H9 (cell line): ENCODE measurements around the gene UNC93A. TPM values are rescaled to one million over a fixed set of nuclear protein-coding genes. Genes with fewer than 3 reads are reported as not detected.

Experiments
- DNase-seq: peaks from one replicate; pipeline ENCODE4 v3.0.0-alpha.2; 2017
- H2AFZ ChIP-seq: one replicate; pipeline ENCODE4 v1.6.1; 2013; ENCODE audit warnings: mild to moderate bottlenecking, low read length, control low read depth, moderate library complexity
- H2AK5ac ChIP-seq: 2 replicates; pipeline ENCODE4 v1.6.1; 2013; ENCODE audit warnings: low read length, control low read depth, mixed read lengths; ENCODE audit not compliant: insufficient read length
- H2BK120ac ChIP-seq: one replicate; pipeline ENCODE4 v1.6.1; 2013; ENCODE audit warnings: low read depth, mild to moderate bottlenecking, low read length, control low read depth, inconsistent platforms; ENCODE audit not compliant: poor library complexity, severe bottlenecking
- H2BK12ac ChIP-seq: 2 replicates; pipeline ENCODE4 v1.6.1; 2013; ENCODE audit warnings: low read length, control low read depth, mixed read lengths, low read depth; ENCODE audit not compliant: insufficient read length
- H2BK15ac ChIP-seq: 2 replicates; pipeline ENCODE4 v1.6.1; 2013; ENCODE audit warnings: low read depth, low read length, control low read depth
- H2BK20ac ChIP-seq: one replicate; pipeline ENCODE4 v1.6.1; 2013; ENCODE audit warnings: low read depth, mild to moderate bottlenecking, low read length, control low read depth, inconsistent platforms; ENCODE audit not compliant: poor library complexity, severe bottlenecking
- H2BK5ac ChIP-seq: 2 replicates; pipeline ENCODE4 v1.6.1; 2013; ENCODE audit warnings: low read length, control low read depth, mixed read lengths; ENCODE audit not compliant: insufficient read length
- H3K14ac ChIP-seq: 2 replicates; pipeline ENCODE4 v1.6.1; 2013; ENCODE audit warnings: low read length, control low read depth; ENCODE audit not compliant: insufficient read depth
- H3K18ac ChIP-seq: 2 replicates; pipeline ENCODE4 v1.6.1; 2013; ENCODE audit warnings: low read depth, mild to moderate bottlenecking, mixed read lengths, low read length, control low read depth; ENCODE audit not compliant: insufficient read length
- H3K23ac ChIP-seq: 2 replicates; pipeline ENCODE4 v1.6.1; 2013; ENCODE audit warnings: low read length, control low read depth, mixed read lengths, low read depth; ENCODE audit not compliant: insufficient read length
- H3K23me2 ChIP-seq: 2 replicates; pipeline ENCODE4 v1.6.1; 2013; ENCODE audit warnings: low read depth, mild to moderate bottlenecking, mixed read lengths, low read length, control low read depth; ENCODE audit not compliant: insufficient read length, poor library complexity, severe bottlenecking
- H3K27ac ChIP-seq: 2 replicates; pipeline ENCODE4 v1.5.1; 2013; ENCODE audit warnings: low read length, control low read depth, mixed read lengths, low read depth; ENCODE audit not compliant: insufficient read length
- H3K27me3 ChIP-seq: 2 replicates; pipeline ENCODE4 v1.6.1; 2013; ENCODE audit warnings: low read length, control low read depth, inconsistent platforms; ENCODE audit not compliant: insufficient read depth
- H3K4ac ChIP-seq: 2 replicates; pipeline ENCODE4 v1.6.1; 2013; ENCODE audit warnings: low read depth, mild to moderate bottlenecking, control low read depth, inconsistent platforms, low read length, moderate library complexity
- H3K4me1 ChIP-seq: 2 replicates; pipeline ENCODE4 v1.6.1; 2013; ENCODE audit warnings: low read length, control low read depth, inconsistent platforms; ENCODE audit not compliant: insufficient read depth
- H3K4me2 ChIP-seq: 2 replicates; pipeline ENCODE4 v1.6.1; 2013; ENCODE audit warnings: low read length, control low read depth, mixed read lengths; ENCODE audit not compliant: insufficient read length, insufficient read depth
- H3K56ac ChIP-seq: 2 replicates; pipeline ENCODE4 v1.6.1; 2013; ENCODE audit warnings: low read depth, mild to moderate bottlenecking, mixed read lengths, low read length, control low read depth; ENCODE audit not compliant: insufficient read length
- H3K79me1 ChIP-seq: 2 replicates; pipeline ENCODE4 v1.6.1; 2013; ENCODE audit warnings: low read depth, mild to moderate bottlenecking, moderate library complexity, low read length, control low read depth, inconsistent platforms; ENCODE audit not compliant: insufficient read depth, poor library complexity, severe bottlenecking
- H3K79me2 ChIP-seq: 2 replicates; pipeline ENCODE4 v1.6.1; 2013; ENCODE audit warnings: low read length, control low read depth, inconsistent platforms; ENCODE audit not compliant: insufficient read depth
- H3K9ac ChIP-seq: 2 replicates; pipeline ENCODE4 v1.6.1; 2013; ENCODE audit warnings: low read length, control low read depth, mixed read lengths; ENCODE audit not compliant: insufficient read length; ENCODE audit errors: extremely low read depth
- H3K9me3 ChIP-seq: one replicate; pipeline ENCODE4 v1.6.1; 2013; ENCODE audit warnings: low read depth, low read length, inconsistent platforms; ENCODE audit not compliant: control insufficient read depth
- H3T11ph ChIP-seq: one replicate; pipeline ENCODE4 v1.6.1; 2013; ENCODE audit warnings: mild to moderate bottlenecking, low read length, control low read depth, inconsistent platforms
- H4K20me1 ChIP-seq: one replicate; pipeline ENCODE4 v1.6.1; 2013; ENCODE audit not compliant: control insufficient read depth, insufficient read length, insufficient read depth
- H4K5ac ChIP-seq: 2 replicates; pipeline ENCODE4 v1.6.1; 2013; ENCODE audit warnings: low read depth, mild to moderate bottlenecking, mixed read lengths, low read length, control low read depth; ENCODE audit not compliant: insufficient read length
- H4K8ac ChIP-seq: replicated peaks from 2 replicates; pipeline ENCODE4 v1.6.1; 2013; ENCODE audit warnings: low read length, control low read depth, mixed read lengths, low read depth; ENCODE audit not compliant: insufficient read length
- H4K91ac ChIP-seq: 2 replicates; pipeline ENCODE4 v1.6.1; 2013; ENCODE audit warnings: low read depth, mild to moderate bottlenecking, moderate library complexity, mixed read lengths, low read length, control low read depth; ENCODE audit not compliant: insufficient read length
- H3K27ac Mint-ChIP-seq, 3 experiments: 2 replicates in 2 of 3; 3 replicates in 1 of 3; pipeline ENCODE4 v1.8.0; 2020 to 2021; ENCODE audit warnings: mixed read lengths in 3 of 3, mild to moderate bottlenecking in 1 of 3, moderate library complexity in 1 of 3
- H3K27me3 Mint-ChIP-seq: 2 replicates; pipeline ENCODE4 v1.8.0; 2021; ENCODE audit warnings: low read depth, mild to moderate bottlenecking, moderate library complexity, mixed read lengths
- H3K36me3 Mint-ChIP-seq, 3 experiments: 2 replicates in 2 of 3; 3 replicates in 1 of 3; pipeline ENCODE4 v1.8.0; 2020 to 2021; ENCODE audit warnings: low read depth in 3 of 3, mixed read lengths in 3 of 3; ENCODE audit not compliant: insufficient read depth in 1 of 3
- H3K4me1 Mint-ChIP-seq, 2 experiments: 2 replicates each; pipeline ENCODE4 v1.8.0; 2020; ENCODE audit warnings: mixed read lengths in 2 of 2
- H3K4me3 Mint-ChIP-seq, 2 experiments: 2 replicates in 1 of 2; 3 replicates in 1 of 2; pipeline ENCODE4 v1.8.0; 2020 to 2021; ENCODE audit warnings: mild to moderate bottlenecking in 2 of 2, mixed read lengths in 2 of 2, moderate library complexity in 1 of 2
- H3K9me3 Mint-ChIP-seq, 2 experiments: 2 replicates in 1 of 2; 3 replicates in 1 of 2; pipeline ENCODE4 v1.8.0; 2020; ENCODE audit warnings: mild to moderate bottlenecking in 2 of 2, mixed read lengths in 2 of 2, moderate library complexity in 1 of 2
- CTCF ChIP-seq: fragments of 200-600 bp; sonication (generic); conservative IDR thresholded peaks from 3 replicates; pipeline ENCODE4 v1.8.0; 2021; ENCODE audit warnings: antibody characterized with exemption, mild to moderate bottlenecking
- WGBS: extraction: QIAGEN DNeasy Blood & Tissue Kit; methylation state at CpG from one replicate; pipeline ENCODE4 v1.1.7; 2013; ENCODE audit warnings: missing lambda C conversion rate, low lambda C conversion rate, mixed read lengths; ENCODE audit not compliant: insufficient read length; ENCODE audit errors: extremely low coverage; 5-methylcytosine and 5-hydroxymethylcytosine counted together
- total RNA-seq: library from RNA; stranded (reverse); gene quantifications from 2 replicates; pipeline ENCODE4 v1.2.1, GENCODE V29; 2021

The UNC93A gene
- total RNA-seq, 1 experiment from 2014 or later = 0.70 TPM

DNA sequence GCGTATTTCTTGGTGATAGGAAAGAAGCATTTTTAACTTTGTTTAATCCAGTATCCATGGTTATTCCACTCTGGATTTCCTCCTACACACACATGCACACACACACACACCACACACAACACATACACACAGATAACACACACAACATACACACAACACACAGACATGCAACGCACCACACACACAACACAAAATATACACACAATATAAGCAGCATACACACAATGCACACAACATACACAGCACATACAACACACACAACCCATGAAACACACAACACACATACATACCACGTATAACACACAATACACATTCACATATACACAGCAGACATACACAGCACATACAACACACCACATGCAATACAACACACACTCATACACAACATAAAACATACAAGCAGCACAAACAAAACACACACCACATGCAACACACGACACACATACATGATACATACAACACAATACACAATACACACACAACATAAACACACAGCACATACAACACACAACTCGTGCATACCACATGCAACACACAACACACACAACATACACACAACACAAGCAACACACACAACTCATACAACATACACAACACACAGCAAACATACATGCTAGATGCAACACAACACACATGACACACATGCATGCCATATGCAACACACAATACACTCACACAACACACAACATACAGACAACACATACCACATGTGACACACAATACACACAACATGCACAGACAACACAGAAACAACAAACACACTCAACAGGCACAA is 46.7 kb downstream of the UNC93A start:
- Histone ChIP-seq H3K56ac (no peak overlapping the region), H3K9me3 (no peaks in the 10 kb centered on the region), H2BK15ac (no peak overlapping the region), H3K4me2 (no peak overlapping the region), H3K79me2 (no peaks in the 10 kb centered on the region), H2BK120ac (no peak overlapping the region), H3T11ph (no peak overlapping the region), H4K5ac (no peak overlapping the region), H3K79me1 (no peaks in the 10 kb centered on the region), H3K27me3 (no peaks in the 10 kb centered on the region), H2BK12ac (no peak overlapping the region), H3K23ac (no peak overlapping the region), H2BK5ac (no peak overlapping the region), H4K8ac (no peak overlapping the region), H3K14ac (no peak overlapping the region), H2BK20ac (no peak overlapping the region), H2AK5ac (no peak overlapping the region), H3K4me1 (no peaks in the 10 kb centered on the region; the same call in 1 of the 2 replicates), H3K9ac (no peak overlapping the region), H2AFZ (no peak overlapping the region), H3K18ac (no peak overlapping the region), H3K4ac (no peak overlapping the region), H4K20me1 (no peaks in the 10 kb centered on the region), H3K27ac (no peak overlapping the region), H3K23me2 (no peaks in the 10 kb centered on the region), H4K91ac (no peak overlapping the region)
- no peak for DNase-seq
- no peak overlapping the region for H3K4me3 Mint-ChIP-seq
- 100% methylated on average over 2 of the region's 5 CpGs for WGBS
- TF ChIP-seq CTCF = no peak
- no peak overlapping the region for H3K27ac Mint-ChIP-seq
- H3K4me1 Mint-ChIP-seq = peaks cover 3 to 6% of the 10 kb centered on the region in 2 experiments; a peak in 2 of 4 replicates
- no peaks in the 10 kb centered on the region for H3K36me3 Mint-ChIP-seq
- H3K9me3 Mint-ChIP-seq = peaks cover 0 to 4% of the 10 kb centered on the region in 2 experiments; a peak in 3 of 5 replicates
- peaks cover 9% of the 10 kb centered on the region for H3K27me3 Mint-ChIP-seq
